ENCODE measurements around the gene ATXN10.

ATXN10 gene

DNA sequence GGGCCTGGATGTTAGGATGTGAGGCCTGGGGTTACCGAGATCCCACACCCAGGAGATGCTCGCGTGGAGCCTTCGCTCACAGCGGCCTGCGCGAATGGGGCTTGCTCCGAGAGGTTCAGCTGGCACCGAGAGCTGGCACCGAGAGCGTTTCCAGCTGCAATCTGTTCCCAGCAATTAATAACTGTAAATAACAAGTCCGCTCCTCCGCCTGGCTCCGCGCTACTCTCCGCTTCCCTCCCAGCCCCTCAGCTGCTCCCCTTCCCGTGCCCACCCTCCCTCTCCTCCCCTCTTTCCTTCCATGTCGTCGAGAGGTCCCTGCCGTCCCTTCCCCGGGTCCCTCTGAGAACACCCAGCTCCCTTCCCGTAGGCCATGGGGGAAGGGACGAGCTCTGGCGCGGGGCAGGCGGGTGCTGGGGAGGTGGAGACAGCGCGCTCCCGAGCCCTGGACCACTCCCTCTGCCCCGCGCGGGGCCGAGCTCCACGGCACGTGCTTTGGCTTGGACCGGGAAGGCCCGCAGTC, 194.6 kb downstream of the ATXN10 start:
- no peak for DNase-seq

DNA sequence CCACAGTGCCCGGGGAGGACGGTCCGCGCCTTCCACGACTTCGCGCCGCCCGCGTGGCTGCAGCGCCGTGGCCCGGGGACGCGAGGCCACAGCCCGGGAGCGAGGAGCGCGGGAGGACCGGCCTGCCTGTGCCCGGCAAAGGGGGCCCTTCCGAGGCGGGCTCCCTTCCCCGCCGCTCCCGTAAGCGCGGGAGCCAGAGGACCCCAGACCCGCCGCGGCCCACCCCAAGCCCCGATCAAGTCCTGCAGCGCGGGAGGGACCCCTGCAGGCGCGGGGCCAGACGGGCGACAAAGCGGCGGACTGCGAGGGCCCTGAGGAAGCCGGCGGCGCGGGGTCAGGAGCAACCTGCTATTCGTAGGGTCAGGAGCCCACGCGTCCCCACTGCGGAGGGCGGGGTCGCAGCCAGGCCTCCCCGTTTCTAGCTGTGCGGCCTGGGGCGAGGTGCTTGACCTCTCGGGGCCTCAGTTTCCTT, 195.0 kb downstream of the ATXN10 start:
- DNase-seq = no peak

DNA sequence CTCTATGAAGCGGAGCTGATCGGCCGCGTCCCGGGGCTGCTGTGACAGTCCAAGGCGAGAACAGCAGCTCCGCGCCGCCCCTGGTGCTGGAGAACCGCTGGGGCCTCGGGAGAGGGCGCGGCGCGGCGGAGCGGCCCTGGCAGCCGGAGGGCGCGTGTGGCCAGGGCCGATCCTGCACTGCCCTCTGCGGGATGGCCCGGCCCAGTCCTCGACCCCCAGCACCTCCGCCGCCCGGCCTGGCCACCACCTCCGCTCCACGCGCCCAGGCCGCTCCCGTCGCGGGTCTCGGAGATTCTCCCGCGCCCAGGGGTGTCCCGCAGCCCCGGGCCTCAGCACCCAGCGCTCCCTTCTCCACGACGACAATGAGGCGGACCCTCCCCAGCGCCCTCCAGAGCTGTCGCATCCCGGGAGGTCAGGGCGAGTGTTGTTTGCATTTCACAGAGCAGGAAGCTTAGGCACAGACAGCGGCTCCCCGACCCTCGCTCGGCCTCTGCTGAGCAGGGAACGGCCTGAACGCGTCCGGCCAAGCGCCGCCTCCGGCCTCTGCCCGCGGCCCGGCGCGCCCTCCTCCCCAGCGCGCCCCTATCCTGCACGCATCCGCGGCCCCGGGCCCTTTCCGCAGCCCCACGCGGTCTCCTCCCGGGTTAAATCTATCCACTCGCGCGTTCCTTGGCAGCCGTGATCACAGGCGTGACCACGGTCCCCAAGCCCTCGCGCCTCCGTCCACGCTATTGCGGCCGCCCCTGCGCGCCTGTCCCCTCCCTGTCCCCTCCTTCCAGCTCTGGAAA, 195.7 kb downstream of the ATXN10 start:
- peak; percentile 68 for DNase-seq

GRCh38 chr22:45867906-45868555, 196.4 kb downstream of the ATXN10 start:
- no peak for DNase-seq

- DNase-seq = no peak
Measured at GRCh38 chr22:45868571-45869339, 197.1 kb downstream of the ATXN10 start.

DNA sequence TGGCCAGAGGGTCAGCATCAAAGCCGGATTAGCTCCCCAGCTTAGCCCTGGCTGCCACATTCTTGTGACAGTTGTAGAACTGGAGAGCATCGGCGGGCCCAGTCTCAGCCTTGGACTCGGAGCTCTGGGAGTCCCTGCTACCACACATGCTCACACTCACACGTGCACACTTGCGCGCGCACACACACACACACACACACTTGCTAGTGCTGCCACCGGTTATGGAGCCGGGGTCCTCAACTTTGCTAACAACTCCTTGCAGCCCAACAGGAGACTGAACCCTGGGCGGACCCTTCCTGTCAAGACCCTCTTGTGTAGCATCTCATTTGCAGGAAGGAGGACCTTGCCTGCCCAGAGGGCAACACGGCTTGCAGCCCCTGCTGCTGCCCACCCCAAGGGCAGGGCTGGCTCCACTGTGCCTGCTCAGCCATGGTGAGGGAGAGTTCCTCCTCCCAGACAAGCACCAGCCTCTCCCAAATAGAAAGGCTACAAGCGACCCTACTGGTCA, 197.8 kb downstream of the ATXN10 start:
- no peak for DNase-seq

DNA sequence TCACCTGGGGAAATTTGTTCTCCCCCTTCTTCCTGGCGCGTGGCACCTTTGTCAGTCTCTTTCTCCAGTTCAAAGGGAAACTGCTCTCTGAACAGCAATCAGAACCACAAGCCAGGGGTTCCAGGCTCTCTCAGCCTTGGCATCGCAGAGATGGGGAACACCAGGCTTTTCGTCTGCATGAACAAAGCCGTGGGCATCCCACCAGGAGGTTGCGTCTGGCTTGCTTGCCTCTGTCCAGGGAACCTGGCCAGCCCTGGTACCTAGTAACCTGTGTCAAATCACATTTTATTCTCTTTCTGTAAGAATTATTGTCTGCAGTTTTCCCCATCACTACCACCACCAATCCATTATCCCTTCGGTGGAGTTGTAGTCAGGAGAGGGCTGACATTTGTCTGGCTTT, 198.4 kb downstream of the ATXN10 start:
- DNase-seq = no peak

GRCh38 chr22:45871721-45872120, 200.1 kb downstream of the ATXN10 start:
- DNase-seq = no peak

DNA sequence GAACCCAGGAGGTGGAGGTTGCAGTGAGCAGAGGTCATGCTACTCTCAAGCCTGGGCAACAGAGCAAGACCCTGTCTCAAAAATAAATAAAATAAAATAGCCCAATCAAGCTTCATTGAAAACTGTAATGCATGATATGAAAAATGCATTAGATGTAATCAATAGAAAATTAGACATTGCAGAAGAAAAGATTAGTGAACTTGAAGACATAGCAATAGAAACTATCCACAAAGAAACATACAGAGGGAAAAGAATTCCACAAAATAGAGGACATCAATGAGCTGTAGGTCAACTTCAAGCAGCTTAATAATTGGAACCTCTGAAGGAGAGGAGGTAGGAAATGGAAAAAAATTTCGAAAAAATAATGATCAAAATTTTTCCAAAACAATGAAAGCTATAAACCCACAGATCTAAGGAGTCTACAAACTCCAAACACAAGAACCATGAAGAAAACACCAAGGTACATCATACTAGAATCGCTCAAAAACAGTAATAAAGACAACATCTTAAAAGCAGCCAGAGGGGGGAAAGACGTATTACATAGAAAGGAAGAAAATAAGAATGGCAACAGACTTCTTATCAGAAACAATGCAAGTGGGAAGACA, 201.1 kb downstream of the ATXN10 start:
- DNase-seq = no peak

DNA sequence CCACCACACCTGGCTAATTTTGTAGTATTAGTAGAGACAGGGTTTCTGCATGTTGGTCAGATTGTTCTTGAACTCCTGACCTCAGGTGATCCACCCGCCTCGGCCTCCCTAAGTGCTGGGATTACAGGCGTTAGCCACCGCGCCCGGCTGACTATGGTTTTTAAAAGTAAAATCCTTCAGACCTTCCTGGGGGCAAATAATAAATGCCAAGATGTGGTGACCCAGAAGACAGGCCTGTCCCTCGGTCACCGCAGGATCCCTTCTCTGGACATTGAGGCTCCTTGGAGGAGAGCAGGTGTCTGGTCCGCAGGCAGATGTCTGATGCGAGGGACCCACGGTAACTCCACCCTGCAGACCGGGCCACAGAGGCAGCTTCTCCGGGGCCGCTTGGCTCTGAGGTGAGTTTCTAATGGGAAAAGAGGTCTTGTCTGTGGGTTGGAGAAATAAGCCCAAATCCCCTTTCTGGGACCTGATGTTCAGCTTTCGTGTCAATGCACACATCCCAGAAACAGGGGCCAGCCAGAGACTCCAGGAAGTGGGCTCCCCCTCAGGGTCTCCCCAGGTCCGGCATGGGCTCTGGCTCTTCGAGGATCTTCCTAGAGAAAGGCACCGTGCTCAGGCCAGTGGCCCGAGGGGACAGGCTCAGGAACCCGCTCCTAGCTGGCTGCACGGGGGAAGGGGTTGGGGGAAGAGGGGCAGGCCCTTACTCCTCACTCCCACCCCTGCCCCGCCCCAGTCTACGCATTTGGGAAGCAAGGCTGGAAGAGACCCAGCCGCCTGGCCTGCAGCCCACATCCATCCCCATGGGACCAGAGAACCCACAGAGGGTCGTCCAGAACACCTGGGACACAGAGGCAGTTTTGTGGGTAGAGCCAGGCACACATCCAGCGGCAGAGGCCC, 204.8 kb downstream of the ATXN10 start:
- DNase-seq = no peak

GRCh38 chr22:45877036-45877380, 205.4 kb downstream of the ATXN10 start:
- no peak for DNase-seq

GRCh38 chr22:45877651-45878050, 206.0 kb downstream of the ATXN10 start:
- DNase-seq = no peak

DNA sequence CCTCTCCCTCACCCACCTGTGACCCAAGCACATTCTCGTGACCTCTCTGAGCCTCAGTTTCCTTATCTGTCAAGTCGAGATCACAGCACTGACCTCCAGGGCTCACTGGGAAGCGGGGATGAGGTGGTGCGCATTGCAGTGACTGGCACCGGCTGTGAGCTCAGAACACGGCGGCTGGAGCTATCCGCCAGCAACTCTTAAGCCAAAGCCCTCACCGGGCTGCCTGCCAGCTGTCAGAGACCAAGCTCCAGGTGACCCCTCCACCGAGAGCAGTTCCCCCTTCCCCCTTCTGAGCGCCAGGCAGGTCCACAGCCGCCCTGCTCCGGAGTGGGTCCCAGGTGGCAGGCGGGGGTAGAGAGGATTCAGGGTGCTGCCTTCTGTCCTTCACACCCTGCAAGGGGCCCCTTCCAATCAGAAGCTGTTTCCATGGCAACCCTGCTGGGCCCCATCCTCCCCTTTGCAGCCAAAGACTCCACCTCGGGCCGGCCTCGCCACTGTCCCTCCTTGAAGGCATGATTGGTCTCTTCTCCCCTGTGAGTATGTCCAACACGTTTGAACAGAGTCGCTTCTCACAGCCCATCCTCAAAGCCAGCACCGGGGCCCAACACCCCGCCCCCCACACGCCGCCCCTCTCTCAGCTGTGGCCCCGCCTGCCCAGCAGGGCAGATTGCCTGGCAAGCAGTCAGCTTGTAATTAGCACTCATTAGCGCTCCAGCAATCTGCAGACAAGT, 206.6 kb downstream of the ATXN10 start:
- DNase-seq = peak; percentile 78

DNA sequence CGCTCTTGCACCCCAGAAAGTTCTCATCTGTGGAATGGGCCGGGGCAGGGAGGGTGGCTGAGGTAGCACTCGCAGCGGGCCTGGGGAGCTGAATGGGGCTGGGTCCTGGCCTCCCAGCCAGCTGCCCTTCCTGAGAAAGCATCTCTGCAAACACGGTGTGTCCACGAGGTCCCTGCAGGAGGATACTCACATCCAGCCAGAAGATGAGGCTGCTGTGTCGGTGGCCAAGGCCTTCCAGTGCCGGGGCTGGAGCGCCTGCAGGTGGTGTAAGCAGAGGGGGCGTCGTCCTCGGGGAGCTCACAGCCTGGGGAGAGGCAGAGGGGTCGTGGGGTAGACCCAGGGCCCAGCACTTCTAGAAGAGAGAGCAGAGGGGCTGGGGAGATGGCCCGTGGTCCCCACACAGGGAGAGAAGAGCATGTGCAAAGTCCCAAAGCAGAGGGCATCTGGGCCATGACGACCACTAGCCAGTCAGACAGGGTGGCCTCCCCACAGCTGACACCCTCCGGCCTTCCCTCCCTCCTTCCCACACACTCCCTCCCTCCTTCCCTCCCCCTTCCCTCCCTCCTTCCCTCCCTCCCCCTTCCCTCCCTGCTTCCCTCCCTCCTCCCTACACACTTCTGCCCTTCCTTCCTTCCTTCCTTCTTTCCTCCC, 207.4 kb downstream of the ATXN10 start:
- DNase-seq = no peak

DNA sequence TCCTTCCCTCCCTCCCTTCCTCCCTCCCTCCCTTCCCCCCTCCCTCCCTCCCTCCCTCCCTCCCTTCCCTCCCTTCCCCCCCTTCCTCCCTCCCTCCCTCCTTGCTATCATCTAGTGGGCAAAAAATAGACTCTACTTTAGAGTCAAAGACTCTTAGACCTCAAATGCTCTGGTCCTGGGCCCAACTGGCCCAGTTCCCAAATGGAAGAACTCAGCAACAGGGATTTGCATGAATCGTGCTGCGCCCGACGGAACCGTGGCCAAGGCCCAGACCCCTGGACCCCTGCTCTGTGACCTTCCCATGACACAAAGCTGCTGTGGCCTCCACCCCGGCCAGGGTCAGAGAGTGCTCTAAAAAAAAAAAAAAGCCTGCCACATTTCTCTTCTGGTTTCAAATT, 207.9 kb downstream of the ATXN10 start:
- no peak for DNase-seq

DNA sequence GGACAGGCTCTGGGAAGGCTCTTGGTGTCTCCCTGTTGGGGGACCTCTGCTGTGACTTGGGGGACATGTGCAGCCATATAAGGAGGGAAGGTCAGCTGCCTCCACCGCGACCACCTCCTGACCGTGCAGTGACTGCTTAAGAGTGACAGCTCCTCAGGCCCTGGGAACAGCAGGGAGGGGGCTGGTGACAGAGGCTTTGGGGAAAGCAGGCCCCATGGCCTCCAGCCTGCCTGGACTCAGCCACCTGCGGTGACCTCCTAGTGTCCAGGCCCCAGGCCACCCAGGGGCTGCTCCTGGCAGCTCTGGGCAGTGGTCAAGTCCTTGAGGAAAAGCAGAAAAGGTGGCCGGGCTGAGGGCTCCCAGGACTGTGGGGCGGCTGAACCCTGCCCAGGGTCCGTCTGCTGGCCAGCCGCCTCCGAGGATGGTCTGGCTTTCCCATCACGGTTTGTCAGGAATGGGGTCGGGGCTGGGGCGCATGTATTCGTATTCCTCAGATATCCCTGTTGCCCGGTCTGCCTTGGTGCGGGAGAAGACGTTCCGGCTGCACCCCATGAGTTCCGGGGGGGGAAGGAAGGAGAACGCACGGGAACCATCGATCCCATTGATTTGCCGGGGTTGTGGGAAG, 208.6 kb downstream of the ATXN10 start:
- DNase-seq = peak; percentile 60

DNA sequence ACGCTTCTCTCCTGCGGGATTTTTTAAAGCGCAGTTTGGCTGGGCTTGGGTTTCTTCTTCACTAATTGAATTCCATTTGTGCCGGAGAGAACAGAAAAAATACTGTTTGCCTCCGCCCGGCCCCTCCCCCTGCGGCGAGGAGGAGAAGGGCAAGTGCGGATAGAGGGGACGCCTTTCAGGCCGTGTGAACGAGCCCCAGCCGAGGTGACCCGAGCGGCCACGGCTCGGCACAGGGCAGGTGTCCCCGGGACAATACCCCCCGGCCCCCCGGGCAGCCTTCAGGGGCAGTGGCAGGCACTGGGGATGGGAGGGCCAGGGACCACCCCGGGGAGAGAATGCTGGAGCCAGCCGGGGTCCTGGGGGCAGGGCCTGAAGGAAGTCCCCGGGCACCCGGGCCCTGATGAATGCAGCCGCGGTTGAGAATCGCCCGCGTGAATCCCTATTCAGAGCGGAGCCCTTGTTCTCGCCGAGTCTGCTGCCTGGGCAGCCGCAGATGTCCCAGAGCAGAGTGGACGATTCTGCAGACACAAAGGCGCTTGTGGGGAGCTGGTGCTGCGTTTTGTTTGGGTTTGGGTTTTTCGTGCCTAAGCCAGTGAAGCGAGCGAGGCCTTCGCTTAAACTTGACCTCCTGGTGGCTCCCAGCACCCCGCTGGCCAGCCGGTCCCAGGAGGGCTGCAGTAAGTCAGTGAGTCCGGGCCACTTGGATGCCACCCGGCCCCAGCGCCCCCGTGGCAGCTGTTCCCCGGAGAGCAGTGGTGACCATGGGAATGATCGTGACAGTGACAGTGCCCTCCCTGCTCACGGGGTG, 209.3 kb downstream of the ATXN10 start:
- peak; percentile 82 for DNase-seq

DNA sequence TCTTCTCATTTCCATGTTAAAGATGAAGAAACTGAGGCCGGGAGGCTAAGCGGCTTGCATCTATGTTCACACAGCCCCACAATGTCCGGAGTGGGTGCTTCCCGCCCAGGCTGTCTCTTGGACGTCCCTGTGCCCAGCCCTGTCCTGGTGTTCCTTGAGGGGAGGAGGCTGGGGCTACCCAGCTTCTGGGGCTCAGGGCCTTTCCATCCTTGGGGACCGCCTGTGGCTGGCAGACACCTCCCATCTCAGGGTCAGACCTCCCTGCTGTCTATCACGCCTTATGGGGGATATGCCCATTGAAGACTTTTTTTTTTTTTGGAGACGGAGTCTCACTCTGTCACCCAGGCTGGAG, 209.9 kb downstream of the ATXN10 start:
- no peak for DNase-seq
